ENCODE data around the gene MYO1H. TPM values are rescaled to one million over a fixed set of nuclear protein-coding genes. Genes with fewer than 3 reads are reported as not detected.

MYO1H gene
- total RNA-seq, 1 experiment from 2014 or later, result 0.26 TPM

DNA sequence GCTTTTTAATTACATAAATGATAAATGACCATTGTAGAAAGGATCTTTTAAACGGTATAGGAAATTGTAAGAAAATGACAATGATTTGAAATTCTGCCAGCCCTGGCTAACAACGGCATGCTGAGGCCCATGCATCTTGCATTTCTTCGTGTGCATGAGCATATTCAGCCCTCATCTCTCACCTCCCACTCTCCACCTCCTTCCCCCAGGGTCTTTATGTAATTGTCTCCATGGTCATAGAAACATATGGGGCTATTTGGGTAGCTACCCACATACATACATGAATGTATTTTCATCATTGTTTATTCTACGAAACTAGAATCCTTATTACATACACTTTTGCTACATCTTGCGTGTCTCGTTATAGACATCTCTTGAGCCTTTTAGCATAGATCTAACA is 4.5 kb downstream of the MYO1H start:
- peaks cover 0 to 4% of the 10 kb centered on the region in 2 experiments; a peak in 1 of 4 replicates for H3K4me1 Mint-ChIP-seq
- Histone ChIP-seq H3T11ph (ENCODE audit: low read length) (no peak overlapping the region), H3K79me2 (ENCODE audit: insufficient read depth, low read length) (no peaks in the 10 kb centered on the region), H3K4me2 (ENCODE audit: insufficient read depth, insufficient read length, low read length) (no peak overlapping the region), H3K27ac (ENCODE audit: insufficient read length, low read depth, low read length) (no peak overlapping the region), H3K9me3 (ENCODE audit: control insufficient read depth, low read depth, low read length) (no peaks in the 10 kb centered on the region), H4K20me1 (ENCODE audit: control insufficient read depth, insufficient read depth, insufficient read length) (no peaks in the 10 kb centered on the region), H3K27me3 (ENCODE audit: insufficient read depth, low read length) (no peaks in the 10 kb centered on the region), H3K4ac (ENCODE audit: low read depth, low read length) (no peak overlapping the region), H3K56ac (ENCODE audit: insufficient read length, low read depth, low read length) (no peak overlapping the region), H2AFZ (ENCODE audit: low read length) (no peak overlapping the region), H4K8ac (replicated peaks; ENCODE audit: insufficient read length, low read depth, low read length) (no peak overlapping the region), H2BK15ac (ENCODE audit: low read depth, low read length) (no peak overlapping the region), H3K14ac (ENCODE audit: insufficient read depth, low read length) (no peak overlapping the region), H3K23ac (ENCODE audit: insufficient read length, low read depth, low read length) (no peak overlapping the region), H2BK5ac (ENCODE audit: insufficient read length, low read length) (no peak overlapping the region), H3K18ac (ENCODE audit: insufficient read length, low read depth, low read length) (no peak overlapping the region), H4K5ac (ENCODE audit: insufficient read length, low read depth, low read length) (no peak overlapping the region), H4K91ac (ENCODE audit: insufficient read length, low read depth, low read length) (no peak overlapping the region), H2AK5ac (ENCODE audit: insufficient read length, low read length) (no peak overlapping the region), H3K79me1 (ENCODE audit: insufficient read depth, low read depth, low read length, poor library complexity, severe bottlenecking) (no peaks in the 10 kb centered on the region), H3K4me1 (ENCODE audit: insufficient read depth, low read length) (no peaks in the 10 kb centered on the region), H2BK12ac (ENCODE audit: insufficient read length, low read depth, low read length) (no peak overlapping the region), H2BK20ac (ENCODE audit: low read depth, low read length, poor library complexity, severe bottlenecking) (no peak overlapping the region), H2BK120ac (ENCODE audit: low read depth, low read length, poor library complexity, severe bottlenecking) (no peak overlapping the region), H3K9ac (ENCODE audit: extremely low read depth, insufficient read length, low read length) (no peak overlapping the region), H3K23me2 (ENCODE audit: insufficient read length, low read depth, low read length, poor library complexity, severe bottlenecking) (no peaks in the 10 kb centered on the region)
- DNase-seq, result no peak
- no peak overlapping the region for H3K4me3 Mint-ChIP-seq
- peaks cover 1% of the 10 kb centered on the region; the same call in 1 of the 2 replicates for H3K27me3 Mint-ChIP-seq (ENCODE audit: low read depth)
- WGBS (ENCODE audit: extremely low coverage, insufficient read length, low lambda C conversion rate), result no CpG with 5 or more reads among the region's 6 CpGs
- H3K27ac Mint-ChIP-seq, result no peak overlapping the region
- TF ChIP-seq, protein P1, sequence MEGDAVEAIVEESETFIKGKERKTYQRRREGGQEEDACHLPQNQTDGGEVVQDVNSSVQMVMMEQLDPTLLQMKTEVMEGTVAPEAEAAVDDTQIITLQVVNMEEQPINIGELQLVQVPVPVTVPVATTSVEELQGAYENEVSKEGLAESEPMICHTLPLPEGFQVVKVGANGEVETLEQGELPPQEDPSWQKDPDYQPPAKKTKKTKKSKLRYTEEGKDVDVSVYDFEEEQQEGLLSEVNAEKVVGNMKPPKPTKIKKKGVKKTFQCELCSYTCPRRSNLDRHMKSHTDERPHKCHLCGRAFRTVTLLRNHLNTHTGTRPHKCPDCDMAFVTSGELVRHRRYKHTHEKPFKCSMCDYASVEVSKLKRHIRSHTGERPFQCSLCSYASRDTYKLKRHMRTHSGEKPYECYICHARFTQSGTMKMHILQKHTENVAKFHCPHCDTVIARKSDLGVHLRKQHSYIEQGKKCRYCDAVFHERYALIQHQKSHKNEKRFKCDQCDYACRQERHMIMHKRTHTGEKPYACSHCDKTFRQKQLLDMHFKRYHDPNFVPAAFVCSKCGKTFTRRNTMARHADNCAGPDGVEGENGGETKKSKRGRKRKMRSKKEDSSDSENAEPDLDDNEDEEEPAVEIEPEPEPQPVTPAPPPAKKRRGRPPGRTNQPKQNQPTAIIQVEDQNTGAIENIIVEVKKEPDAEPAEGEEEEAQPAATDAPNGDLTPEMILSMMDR (conservative IDR thresholded peaks at IDR 0.05), result no peak
- no peaks in the 10 kb centered on the region for H3K36me3 Mint-ChIP-seq (ENCODE audit: insufficient read depth in 1 of 3, low read depth in 3 of 3)
- no peaks in the 10 kb centered on the region for H3K9me3 Mint-ChIP-seq

Data from H9 (cell line).